Limb (tissue), 2 donors: ENCODE results near the gene GMFB.

Experiments used
- DNase-seq, 2 donors: peaks; one replicate each; pipeline ENCODE4 v3.0.0-alpha.2; 2016; ENCODE audit errors: extremely low spot score in 2 of 2

The GMFB gene

DNA sequence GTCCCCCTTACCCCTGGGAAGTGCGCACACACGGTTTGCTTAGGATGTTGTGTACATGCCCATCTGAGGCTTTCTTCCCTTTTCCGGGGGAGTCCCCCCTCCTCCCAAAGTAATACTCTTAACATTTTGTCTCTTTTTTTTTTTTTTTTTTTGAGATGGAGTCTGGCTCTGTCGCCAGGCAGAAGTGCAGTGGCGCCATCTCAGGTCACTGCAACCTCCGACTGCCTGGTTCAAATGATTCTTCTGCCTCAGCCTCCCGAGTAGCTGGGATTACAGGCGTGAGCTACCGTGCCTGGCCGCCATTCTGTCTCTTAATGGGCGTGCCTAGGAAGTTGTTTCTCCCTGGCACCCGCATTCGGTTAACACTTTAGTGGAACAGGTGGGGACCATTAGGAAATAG lies 4.5 kb upstream of the GMFB start:
- no peak for DNase-seq

DNA sequence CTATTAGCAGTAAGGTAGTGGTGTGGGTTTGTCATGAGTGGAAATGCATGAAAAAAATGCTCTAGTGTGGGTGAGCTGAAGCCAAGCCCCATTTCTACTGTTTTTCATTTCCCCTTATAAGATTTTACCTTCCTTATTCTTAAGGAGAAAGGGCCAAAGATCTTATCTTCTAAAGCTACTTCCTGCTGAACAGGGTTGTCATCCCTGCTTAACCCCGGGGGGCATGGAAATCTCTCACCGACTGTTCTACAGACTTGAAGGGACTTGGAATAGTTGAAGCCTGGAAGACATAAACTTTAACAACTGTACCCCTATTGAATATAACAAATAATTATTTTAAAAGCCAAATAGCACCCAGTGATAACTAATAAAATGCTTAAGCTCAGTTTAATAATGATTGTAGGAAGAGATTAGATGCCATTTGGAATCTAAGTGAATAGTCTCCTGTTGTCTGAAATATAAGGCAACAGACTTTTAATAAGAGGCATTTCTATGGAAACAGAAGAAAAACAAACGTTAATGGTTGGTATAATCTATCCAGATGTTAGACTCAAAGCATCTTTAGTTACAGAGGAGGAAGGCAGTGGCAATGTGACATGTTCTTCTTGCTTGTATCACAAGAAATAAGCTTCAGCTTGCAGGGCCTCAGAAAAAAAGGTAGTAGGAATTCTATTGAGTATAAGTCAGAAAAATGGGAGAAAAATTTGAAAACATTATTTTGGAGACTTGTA lies 1.8 kb upstream of the GMFB start:
- no peak for DNase-seq

DNA sequence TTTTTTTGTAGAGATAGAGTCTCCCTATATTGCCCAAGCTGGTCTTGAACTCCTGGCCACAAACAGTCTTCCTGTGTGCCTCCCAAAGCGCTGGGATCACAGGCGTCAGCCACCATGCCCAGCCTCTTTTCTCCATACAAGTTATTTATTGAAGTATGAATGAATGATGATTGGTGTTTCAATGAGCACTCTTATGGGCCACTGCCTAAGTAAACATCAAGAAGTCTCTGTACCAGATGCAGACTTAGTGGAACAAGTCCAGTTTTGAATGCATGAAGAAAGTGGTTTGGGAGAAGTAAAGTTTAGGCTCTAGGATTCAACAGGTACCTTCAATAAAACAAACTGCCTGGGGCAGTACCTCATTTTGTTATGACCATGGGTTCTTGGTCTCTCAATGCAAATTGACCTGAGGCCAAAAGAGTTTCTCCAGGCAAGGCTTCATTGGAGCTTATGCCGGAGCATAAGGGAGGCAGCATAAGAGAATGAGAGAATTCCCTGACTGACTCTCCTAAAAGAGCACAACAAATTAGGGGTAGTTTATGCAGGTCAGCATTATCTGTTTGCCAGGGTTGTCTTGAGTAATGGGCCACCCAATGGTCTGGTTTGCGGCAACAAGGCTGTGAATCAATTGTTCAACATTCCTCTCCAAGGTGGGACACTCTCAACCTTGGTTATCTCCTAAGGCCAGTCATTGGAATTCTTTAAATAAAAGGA lies 1.1 kb upstream of the GMFB start:
- DNase-seq = no peak

DNA sequence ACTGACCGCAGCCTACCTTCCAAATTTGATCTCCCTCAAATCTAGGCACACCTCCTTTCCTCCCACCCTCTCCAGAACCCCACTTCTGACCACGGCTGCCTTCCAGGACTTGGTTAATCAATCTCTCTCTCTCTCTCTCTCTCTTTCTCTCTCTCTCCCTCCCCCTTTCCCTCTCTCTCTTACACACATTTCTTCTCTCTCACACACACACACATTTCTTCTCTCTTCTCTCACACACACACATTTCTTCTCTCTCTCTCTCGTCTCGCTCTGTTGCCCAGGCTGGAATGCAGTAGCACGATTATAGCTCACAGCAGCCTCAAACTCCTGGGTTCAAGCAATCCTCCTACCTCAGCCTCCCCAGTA lies 521 bp upstream of the GMFB start:
- no peak for DNase-seq

DNA sequence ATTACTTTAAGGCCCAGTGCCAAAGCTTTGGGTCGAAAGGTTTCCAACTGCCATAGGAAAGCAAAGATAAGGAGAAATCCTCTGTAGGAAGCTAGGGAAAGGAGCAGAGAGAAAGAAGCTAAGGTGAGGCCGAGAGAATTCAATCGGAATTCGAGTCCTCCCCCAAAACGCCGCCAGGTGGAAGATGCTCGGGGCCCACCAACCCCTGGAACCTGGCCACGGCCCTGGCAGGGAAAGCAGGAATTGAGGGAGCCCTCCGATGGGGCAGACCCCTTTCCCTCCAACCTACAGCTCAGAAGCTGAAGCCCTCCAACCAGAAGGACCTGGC lies 498 bp downstream of the GMFB start:
- DNase-seq = no peak

DNA sequence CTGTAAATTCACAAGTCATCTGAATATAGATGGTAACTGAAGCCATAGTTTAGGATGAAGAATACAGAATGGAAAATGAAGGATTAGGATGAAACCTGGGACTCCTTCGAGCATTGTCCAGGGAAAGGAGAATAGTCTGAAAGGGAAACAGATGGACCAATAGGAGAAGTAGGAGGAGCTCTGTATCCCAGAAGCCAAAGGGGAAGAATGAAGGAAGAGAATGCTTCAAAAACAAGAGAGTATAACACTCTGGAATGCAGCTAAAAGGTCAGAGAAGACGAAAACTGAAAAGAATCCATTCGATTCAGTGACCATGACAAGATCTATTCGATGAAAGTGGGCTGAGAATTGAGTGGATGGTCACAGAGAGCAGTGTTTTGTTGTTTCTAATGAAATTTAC lies 1.0 kb downstream of the GMFB start:
- no peak for DNase-seq

DNA sequence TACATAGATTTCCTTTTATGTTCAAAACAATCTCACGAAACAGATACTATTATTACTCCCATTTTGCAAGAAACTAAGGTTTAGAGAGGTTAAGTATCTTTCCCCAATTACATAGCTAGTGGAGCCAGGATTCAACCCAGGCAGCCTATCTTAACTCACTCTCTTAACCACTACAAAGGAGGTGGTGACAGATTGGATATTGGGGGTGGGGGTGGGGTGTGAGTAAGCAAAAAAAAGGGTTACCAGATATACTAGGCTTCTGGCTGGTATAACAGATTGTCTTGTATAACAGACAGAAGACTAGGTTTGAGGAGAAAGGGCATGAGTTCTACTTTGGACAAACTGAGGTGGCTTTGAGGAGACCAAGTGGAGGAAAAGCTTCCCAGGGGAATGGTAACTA lies 2.1 kb downstream of the GMFB start:
- no peak for DNase-seq

DNA sequence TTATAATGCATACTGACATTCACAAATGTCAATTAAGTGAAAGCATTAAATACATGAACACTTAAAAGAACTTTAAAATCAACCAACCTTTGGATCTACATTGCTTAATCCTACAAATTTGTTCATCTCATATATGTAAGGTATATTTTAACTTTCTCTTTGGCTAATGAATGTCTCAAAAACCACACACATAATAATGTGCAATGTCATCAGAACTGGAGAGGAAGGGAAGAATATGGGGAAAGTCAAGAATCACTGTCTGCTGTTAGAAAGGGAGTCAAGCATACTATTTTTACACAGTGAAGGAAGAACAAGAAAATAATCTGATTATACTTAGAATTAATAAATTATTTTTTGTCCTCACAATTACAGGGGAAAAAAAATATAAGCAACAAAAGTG lies 4.9 kb downstream of the GMFB start:
- no peak for DNase-seq

DNA sequence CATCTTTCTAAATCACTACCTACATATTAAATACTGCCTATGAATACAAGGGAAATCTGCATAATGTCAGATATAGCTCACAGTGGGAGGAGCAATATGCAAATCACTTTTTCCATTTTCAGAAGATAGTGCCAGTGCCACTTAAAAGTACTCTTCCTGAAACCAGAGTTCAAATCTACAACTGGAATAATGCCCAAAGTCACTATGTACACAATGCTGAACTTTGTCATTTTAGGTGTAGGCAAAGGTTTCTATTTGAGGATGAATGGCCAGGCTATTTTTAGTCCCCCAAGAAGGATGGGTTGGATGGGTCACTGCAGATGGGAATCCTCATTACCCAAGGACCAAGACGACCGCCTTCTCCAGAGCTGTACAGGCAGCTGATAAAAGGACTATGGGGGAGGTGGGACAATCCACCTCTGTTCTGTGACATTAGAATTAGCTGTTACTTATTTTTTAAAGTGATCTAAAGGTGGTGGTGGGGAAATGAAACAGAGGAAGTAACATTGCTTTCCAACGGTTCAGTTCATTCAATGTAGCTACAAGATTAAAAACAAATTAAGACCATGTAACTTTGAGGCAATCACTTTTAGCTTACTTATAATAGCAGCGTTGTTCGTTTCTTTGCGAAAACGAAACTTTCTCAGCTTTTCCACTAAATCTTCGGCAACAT lies 5.6 kb downstream of the GMFB start:
- DNase-seq = no peak

DNA sequence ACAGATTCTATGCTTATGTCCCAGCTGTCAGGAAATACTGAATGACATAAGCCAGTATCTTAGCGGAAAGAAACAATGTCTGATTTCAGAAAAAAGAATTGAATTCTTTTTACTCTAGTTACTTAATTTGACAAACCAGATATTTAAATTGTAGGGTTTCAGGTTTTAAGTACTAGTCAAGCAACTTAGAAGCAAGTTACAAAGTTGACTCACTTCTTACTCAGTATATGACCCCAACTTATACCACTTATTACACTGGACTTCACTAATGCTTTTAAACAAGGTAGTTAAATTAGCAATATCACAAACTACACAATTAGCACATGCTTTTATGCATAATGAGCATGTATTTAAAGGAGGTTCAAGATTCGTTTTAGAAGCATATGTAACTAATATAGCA lies 7.1 kb downstream of the GMFB start:
- no peak for DNase-seq

DNA sequence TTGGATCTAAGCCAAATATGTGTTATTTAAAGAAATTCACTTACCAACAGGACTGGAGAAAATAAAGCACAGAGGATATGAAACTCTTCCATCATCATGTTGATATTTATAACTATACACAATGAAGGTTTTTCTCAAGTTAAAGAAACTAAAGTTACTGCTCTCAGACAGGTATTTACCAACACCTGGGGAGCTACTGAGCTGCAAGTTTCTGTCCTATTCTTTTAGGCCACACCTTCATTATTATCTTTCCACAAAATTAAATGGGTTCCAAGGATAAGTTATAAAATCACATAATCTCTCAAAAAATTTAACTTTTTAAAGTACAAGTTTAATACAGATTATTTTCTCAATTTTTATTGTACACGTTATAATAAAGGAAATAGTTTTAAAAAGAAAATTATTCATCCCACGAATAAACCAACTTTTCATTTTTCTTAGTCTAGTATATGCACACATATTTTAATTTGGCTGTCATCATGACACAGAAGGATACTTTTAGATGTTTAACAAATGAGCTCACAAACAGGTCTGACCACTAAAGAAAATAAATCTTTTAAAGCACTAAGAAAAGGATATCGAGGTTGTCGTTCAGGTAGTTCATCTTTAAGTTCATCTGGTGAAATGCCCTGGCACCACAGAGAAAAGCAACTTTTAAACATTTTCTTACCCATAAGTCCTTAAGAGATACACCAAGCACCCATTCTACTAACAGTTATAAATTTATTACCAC lies 7.8 kb downstream of the GMFB start:
- DNase-seq = no peak

DNA sequence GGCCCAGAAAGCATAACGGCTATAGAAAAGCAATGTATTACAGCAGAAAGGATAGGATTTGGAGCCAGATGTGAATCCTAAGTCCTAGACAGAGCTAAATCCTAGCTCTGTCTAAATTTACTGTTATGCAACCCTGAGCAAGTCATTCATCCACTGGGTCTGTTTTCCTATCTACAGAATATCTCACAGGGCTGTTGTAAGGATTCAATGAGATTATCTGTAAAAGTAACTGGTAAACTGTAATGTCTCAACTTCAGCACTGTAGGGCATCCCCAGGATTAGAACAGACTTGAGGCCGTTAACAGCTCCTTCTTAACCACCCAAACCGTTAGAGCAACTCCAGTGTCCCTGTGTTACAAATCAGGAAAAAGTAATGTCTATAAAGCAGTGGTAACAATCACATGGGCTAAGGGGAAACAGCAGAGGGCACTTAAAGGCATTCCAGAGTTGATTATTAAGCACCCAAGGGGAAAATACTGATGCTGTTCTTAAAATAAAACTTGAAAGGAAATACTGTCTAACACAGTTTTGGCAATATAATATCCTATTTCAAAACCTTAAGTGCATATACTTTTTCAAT lies 10.1 kb downstream of the GMFB start:
- no peak for DNase-seq

DNA sequence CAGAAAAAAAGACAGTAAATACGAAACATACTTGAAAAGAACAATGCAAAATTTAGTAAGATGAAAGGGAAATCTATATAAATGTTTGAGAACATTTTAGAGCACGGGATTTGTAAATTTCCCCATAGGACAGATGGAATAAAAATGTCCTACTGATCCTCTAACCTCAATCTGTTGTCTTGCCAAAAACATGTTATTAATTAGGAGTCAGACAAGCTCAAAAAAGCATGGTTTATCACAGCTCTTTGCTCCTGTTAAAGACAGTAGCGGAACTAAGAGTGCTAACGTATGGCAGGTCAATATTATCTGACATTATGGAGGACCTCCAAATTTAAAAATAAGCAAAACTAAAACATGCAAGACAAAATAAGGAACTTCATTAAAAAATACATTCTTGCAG lies 12.9 kb downstream of the GMFB start:
- DNase-seq = no peak

DNA sequence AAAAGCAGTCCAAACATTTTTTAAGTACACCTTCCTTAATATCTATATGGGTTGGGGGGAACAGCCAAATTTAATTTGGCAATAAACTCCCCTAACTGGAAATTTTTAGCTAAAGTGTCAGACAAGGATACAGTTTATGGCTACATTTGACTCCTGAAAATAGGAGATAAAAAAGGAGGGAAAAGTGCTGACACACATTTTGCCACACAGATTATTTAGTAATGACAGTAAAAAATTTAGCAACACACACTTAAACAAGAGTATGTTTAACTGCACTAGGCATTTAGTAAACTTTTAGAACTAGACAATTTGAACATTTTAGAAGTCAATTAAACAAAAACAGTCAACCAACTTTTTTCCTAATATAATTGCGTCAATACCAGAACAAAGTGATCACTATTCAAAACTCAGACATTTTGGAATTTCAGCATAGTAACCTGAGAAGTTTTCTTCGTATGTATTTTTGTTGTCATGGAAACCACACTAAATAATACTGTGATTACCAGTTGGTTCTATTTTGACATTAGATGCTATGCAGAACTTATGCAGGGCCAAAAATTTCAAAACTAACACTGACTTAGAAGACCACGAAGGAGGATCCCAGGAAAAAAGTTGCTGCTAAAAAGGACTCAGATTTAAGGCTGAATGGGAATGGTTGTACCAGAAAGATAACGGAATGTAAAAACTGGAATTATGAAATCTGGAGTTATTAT lies 13.4 kb downstream of the GMFB start:
- peak in 1 of 2 donors; percentile 76 for DNase-seq

DNA sequence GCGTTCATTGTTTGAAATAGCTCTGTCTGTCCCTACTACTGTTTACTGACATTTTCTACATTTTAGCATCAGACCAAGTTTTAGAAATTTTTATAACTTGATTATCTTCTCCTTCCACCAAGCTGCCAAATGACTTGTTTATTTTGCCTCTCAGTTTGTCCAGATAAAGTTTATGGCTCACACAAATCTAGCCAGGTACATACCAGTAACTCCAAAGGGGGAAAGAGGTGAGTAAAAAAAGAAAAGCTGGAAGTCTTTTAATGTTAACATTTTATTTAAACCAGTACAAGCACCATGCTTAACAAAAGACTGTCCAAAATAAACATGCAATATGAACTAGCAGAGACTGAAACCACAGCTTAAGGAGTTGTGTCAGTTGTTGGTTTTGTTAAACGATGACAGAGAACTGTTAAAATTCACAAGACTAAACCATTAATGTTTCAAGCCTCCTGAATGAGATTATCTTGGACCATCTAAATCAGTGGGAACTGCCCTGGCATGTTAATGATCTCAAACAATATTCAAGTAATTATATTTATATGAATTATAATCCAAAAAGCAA lies 14.5 kb downstream of the GMFB start:
- DNase-seq = no peak

DNA sequence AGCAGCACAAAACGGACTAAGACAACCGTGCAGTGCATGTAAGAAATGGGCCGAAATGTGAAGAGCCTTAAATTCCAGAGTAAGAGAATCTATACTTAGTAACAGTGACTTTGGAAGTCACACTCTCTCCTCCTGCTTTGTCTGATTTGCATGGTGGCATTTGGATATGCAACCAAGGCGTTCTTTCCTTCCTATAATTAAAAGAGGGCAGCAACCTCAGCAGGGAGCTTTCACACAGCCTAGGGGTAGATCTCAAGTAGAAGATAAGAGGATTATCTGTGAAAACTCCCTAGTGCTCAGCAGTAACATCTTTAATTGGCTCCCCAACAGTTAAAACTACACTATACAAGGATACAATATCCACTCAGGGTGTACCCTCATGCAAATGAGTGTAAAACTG lies 16.5 kb downstream of the GMFB start:
- no peak for DNase-seq

DNA sequence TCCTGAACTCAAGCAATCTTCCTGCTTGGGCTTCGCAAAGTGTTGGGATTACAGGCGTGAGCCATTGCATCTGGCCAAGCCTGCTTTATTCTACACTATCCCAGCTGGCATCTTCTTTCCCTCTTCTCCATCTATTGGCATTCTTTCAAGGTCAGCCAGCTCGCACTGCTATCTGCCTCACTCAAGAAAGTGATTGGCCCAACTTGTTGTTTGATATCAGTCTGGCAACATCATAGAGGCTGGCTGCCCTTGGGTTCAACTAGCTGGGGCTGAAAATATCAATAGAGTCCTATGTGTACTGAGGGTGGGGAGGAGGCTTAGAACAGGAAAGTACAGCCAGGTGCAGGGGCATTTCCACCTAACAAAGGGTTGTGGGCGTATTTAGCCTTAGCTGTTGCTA lies 17.1 kb downstream of the GMFB start:
- no peak for DNase-seq

DNA sequence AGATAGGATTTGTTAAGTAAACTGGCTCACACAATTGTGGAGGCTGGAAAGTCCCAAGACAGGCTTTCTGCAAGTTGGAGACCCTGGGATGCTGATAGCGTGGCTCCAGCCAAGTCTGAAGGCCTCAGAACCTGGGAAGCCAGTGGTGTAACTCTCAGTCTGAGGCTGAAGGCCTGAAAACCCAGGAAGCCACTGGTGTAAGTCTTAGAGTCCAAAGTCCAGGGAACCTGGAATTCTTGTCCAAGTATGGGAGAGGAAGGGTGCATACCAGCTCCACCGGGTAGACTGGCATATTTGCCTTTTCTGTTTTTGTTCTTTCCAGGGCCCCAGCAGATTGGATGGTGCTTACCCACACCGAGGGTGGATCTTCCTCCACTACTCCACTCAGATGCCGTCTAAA lies 18.1 kb downstream of the GMFB start:
- no peak for DNase-seq

DNA sequence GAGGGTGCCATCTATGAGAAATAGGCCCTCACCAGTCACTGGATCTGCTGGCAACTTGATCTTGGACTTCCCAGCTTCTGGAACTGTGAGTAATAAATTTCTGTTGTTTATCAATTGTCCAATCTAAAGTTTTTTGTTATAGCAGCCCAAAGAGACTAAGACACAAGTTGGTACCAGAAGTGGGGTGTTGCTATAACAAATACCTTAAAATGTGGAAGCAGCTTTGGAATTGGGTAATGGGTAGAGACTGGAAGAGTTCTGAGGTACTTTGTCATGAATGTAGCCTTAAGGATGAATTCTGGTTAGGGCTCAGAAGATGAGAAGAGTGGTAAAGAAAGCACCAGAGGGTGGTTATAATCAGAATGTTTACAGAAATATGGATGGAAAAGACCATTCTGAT lies 21.5 kb downstream of the GMFB start:
- DNase-seq = no peak

DNA sequence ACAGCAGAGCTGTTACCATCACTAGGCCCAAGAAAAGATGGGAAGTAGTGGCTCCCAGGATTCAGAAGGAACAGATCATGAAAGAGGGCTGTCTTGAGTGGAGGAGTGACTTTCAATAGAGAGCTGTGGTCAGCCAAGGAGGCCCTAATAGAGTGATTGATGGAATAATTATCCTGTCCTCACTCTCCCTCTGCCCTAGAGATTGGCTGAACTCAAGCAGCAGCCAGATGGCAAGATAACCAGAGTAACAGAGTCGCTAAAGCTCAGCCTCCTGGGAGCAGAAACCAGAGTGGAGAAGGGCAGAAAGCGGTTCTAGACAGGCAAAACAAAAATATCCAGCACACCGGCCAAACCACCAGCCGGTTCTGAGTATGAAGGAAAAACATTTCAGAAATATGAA lies 23.1 kb downstream of the GMFB start:
- DNase-seq = no peak

DNA sequence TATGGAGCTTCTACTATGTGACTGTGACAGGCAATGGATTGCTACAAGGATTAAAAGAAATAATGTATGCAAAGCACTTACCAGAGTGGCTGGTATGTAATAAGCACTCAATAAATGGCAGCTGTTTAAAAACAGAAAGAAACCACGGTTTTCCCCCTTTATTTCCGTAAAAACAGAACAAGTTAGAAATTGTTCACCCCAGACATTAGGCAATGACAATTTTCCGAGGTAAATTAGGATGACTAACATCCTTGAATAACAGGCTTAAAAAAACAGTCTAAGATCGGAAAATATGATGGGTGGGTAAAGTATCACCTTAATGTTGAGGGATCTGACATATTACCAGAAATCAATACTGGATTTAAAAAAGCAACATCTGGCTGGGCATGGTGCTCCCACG lies 26.7 kb downstream of the GMFB start:
- no peak for DNase-seq
